Activated CD8-positive, alpha-beta memory T cell treated with anti-CD3 and anti-CD28 coated beads for 36 hours (primary cell): ENCODE results near the gene RAB33B. TPM values are rescaled to one million over a fixed set of nuclear protein-coding genes. Genes with fewer than 3 reads are reported as not detected.

ENCODE experiments used
- total RNA-seq, 2 experiments: library from RNA; stranded (reverse); gene quantifications; one replicate each; pipeline ENCODE4 v1.2.3, GENCODE V29; 2021

Gene RAB33B
- total RNA-seq, 2 experiments from 2014 or later, result 4.9 TPM

Other genes starting within 250 kb of the RAB33B start
- gene MGARP, start 173.9 kb upstream of the RAB33B start, total RNA-seq, result under 1 TPM in 1 of 2 experiments, not detected in 1; 0.13 TPM
- 100 to 1,000 TPM; 117 to 128 TPM for gene NAA15, start 152.6 kb upstream of the RAB33B start, total RNA-seq
- gene NDUFC1, start 151.6 kb upstream of the RAB33B start, total RNA-seq, result 10 to 100 TPM; 52.7 to 53.1 TPM
- 10 to 100 TPM; 22.8 to 23.0 TPM for gene SETD7, start 102.1 kb downstream of the RAB33B start, total RNA-seq
- 1 to 10 TPM; 4.2 to 6.7 TPM for gene MGST2, start 211.7 kb downstream of the RAB33B start, total RNA-seq